ENCODE measurements around the gene EFCAB6. TPM values are rescaled to one million over a fixed set of nuclear protein-coding genes. Genes with fewer than 3 reads are reported as not detected.

The EFCAB6 gene
- total and polyA plus RNA-seq, 4 donors = 0.14 to 2.1 (median 0.53) TPM

GRCh38 chr22:43825651-43826050 is 13.5 kb upstream of the EFCAB6 start:
- Histone ChIP-seq H3K9ac (ENCODE audit: low read depth in 1 of 2, low read length in 2 of 2) (no peak overlapping the region), H3K9me3 (ENCODE audit: control insufficient read depth in 4 of 4, low read length in 3 of 4) (no peaks in the 10 kb centered on the region), H3K4me1 (ENCODE audit: control insufficient read depth in 4 of 4, insufficient read depth in 4 of 4, low read length in 3 of 4) (peaks cover 6 to 35% (median 19%) of the 10 kb centered on the region in 4 donors), H3K36me3 (ENCODE audit: control insufficient read depth in 4 of 4, insufficient read depth in 3 of 4, low read depth in 1 of 4, low read length in 3 of 4) (no peaks in the 10 kb centered on the region), H3K4me3 (ENCODE audit: low read depth in 1 of 3, low read length in 3 of 3) (no peak overlapping the region), H3K27me3 (ENCODE audit: control insufficient read depth in 4 of 4, insufficient read depth in 4 of 4, low read length in 3 of 4) (no peaks in the 10 kb centered on the region), H3K27ac (ENCODE audit: low read depth in 1 of 2, low read length in 2 of 2) (no peak overlapping the region)
- no peak for DNase-seq (ENCODE audit: low spot score)
- TF ChIP-seq HNF4A (conservative IDR thresholded peaks at IDR 0.05) = no peak
- TF ChIP-seq, protein P1, sequence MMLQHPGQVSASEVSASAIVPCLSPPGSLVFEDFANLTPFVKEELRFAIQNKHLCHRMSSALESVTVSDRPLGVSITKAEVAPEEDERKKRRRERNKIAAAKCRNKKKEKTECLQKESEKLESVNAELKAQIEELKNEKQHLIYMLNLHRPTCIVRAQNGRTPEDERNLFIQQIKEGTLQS (IDR thresholded peaks at IDR 0.05) = no peak
- TF ChIP-seq CTCF (IDR thresholded peaks at IDR 0.05; ENCODE audit: low read depth, low read length, missing input control) = no peak
- TF ChIP-seq FOXA2 (IDR thresholded peaks at IDR 0.05) = no peak
- TF ChIP-seq TAF1 (conservative IDR thresholded peaks at IDR 0.05) = no peak
- no peak for TF ChIP-seq JUND (IDR thresholded peaks at IDR 0.05)
- TF ChIP-seq EGR1 (IDR thresholded peaks at IDR 0.05; ENCODE audit: low read depth in 2 of 2) = no peak
- TF ChIP-seq YY1 (IDR thresholded peaks at IDR 0.05) = no peak
- no peak for TF ChIP-seq NR2F2 (IDR thresholded peaks at IDR 0.05)
- TF ChIP-seq SP1 (IDR thresholded peaks at IDR 0.05) = no peak
- no peak for TF ChIP-seq RAD21 (IDR thresholded peaks at IDR 0.05)
- TF ChIP-seq, protein P2, sequence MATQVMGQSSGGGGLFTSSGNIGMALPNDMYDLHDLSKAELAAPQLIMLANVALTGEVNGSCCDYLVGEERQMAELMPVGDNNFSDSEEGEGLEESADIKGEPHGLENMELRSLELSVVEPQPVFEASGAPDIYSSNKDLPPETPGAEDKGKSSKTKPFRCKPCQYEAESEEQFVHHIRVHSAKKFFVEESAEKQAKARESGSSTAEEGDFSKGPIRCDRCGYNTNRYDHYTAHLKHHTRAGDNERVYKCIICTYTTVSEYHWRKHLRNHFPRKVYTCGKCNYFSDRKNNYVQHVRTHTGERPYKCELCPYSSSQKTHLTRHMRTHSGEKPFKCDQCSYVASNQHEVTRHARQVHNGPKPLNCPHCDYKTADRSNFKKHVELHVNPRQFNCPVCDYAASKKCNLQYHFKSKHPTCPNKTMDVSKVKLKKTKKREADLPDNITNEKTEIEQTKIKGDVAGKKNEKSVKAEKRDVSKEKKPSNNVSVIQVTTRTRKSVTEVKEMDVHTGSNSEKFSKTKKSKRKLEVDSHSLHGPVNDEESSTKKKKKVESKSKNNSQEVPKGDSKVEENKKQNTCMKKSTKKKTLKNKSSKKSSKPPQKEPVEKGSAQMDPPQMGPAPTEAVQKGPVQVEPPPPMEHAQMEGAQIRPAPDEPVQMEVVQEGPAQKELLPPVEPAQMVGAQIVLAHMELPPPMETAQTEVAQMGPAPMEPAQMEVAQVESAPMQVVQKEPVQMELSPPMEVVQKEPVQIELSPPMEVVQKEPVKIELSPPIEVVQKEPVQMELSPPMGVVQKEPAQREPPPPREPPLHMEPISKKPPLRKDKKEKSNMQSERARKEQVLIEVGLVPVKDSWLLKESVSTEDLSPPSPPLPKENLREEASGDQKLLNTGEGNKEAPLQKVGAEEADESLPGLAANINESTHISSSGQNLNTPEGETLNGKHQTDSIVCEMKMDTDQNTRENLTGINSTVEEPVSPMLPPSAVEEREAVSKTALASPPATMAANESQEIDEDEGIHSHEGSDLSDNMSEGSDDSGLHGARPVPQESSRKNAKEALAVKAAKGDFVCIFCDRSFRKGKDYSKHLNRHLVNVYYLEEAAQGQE (IDR thresholded peaks at IDR 0.05) = no peak
- TF ChIP-seq FOXA1 (IDR thresholded peaks at IDR 0.05) = no peak
- TF ChIP-seq HNF4G (IDR thresholded peaks at IDR 0.05) = no peak
- no peak for TF ChIP-seq RXRA (IDR thresholded peaks at IDR 0.05)
- TF ChIP-seq, protein P3, sequence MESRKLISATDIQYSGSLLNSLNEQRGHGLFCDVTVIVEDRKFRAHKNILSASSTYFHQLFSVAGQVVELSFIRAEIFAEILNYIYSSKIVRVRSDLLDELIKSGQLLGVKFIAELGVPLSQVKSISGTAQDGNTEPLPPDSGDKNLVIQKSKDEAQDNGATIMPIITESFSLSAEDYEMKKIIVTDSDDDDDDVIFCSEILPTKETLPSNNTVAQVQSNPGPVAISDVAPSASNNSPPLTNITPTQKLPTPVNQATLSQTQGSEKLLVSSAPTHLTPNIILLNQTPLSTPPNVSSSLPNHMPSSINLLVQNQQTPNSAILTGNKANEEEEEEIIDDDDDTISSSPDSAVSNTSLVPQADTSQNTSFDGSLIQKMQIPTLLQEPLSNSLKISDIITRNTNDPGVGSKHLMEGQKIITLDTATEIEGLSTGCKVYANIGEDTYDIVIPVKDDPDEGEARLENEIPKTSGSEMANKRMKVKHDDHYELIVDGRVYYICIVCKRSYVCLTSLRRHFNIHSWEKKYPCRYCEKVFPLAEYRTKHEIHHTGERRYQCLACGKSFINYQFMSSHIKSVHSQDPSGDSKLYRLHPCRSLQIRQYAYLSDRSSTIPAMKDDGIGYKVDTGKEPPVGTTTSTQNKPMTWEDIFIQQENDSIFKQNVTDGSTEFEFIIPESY (IDR thresholded peaks at IDR 0.05) = no peak
- no peak for TF ChIP-seq GABPA (IDR thresholded peaks at IDR 0.05 in 1 of 2, conservative IDR thresholded peaks at IDR 0.05 in 1 of 2)
- no peak for TF ChIP-seq MAX (IDR thresholded peaks at IDR 0.05)
- 90% methylated on average over 11 of the region's 11 CpGs for WGBS
